Limb (tissue), 2 donors: ENCODE measurements around the gene PATJ.
"Not testable (repeated sequence)": the region's sequence is repeated elsewhere in the genome, so short reads cannot be mapped to it uniquely, and the experiment has no call there.

Source experiments
- DNase-seq, 2 donors: peaks; one replicate each; pipeline ENCODE4 v3.0.0-alpha.2; 2016; ENCODE audit errors: extremely low spot score in 2 of 2

Gene PATJ

GRCh38 chr1:62170380-62170779 lies 428.1 kb downstream of the PATJ start:
- DNase-seq, result not testable (repeated sequence)

- DNase-seq, result peak; percentile 59 to 72
These were observed 433.4 kb downstream of the PATJ start for GRCh38 chr1:62175568-62176179.

DNA sequence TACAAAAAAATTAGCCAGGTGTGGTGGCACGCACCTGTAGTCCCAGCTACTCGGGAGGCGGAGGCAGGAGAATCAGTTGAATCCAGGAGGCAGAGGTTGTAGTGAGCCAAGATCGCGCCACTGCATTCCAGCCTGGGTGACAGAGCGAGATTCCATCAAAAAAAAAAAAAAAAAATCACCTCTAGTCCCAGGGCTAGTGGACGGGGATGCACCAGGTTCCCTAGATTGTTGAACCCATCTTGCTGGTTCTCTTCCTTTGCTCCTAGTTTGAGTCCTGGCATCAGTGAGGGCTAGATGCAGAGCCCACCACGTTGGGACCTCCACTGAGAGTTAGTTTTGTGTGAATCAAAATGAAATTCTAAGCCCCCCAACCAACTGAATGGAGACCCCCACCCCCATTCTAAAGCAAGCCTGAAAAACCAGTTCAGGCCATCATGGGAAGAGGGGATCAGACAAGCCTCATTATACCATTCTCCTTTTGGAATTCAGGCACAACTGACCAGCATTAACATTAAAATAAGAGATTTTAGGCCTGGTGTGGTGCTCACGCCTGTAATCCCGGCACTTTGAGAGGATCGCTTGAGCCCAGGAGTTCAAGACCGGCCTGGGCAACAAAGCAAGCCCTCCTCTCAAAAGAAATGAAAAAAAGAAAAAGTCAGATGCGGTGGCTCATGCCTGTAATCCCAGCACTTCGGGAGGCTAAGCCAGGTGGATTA lies 434.5 kb downstream of the PATJ start:
- DNase-seq, result no peak

- no peak for DNase-seq
These were observed 435.3 kb downstream of the PATJ start for GRCh38 chr1:62177621-62178020.

- no peak for DNase-seq
These were observed 436.1 kb downstream of the PATJ start for GRCh38 chr1:62178372-62178771.

DNA sequence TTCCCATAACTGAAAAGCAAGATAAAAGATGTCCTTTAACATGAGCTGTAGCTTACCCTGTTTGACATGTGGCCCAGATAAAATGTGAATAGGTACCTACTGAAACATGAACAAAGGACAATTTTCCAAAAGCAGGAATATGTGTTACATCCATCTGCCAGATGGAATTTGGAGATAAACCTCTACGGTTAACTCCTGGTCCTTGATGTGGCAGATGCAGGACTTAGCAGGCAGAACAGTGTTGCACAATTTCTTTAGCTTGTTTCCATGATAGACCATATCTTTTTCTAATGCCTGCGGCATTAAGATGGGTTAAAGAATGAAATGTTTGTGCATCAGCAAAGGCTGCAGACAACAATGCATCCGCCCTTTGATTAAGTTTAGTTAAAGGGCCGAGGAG lies 437.8 kb downstream of the PATJ start:
- DNase-seq, result not testable (repeated sequence)

DNA sequence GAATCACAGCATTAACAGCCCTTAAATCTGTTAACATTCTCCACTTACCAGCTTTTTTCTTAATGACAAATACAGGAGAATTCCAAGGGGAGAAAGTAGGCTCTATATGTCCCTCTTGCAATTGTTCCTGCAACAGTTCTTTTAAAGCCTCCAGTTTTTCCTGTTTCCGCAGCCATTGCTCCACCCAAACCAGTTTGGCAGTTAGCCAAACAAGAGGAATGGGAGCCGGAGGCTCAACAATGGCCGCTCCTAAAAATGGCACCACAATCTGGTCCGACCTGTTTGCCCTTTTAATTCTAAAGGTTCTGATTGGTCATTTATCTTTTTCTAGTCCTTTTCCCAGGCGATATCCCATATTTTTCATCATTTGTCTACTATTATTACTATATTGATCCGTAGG lies 438.4 kb downstream of the PATJ start:
- no peak for DNase-seq

GRCh38 chr1:62181532-62181931 lies 439.3 kb downstream of the PATJ start:
- no peak for DNase-seq

DNA sequence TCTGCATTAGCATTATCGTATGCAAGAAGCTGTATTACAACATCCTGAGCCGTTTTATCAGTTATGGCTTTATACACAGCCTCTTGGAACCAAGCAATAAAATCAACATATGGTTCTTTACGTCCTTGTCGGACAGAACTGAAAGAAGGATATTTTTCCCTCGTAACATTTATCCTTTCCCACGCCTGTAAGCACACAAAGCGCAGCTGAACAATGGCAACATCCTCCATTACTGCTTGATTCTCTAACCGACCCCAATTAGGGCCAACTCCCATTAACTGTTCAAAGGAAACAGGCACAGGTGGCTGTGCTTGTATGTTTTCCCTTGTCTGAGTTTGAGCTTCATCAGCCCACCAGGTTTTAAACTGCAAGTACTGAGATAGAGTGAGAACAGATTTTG lies 439.9 kb downstream of the PATJ start:
- DNase-seq, result not testable (repeated sequence)

DNA sequence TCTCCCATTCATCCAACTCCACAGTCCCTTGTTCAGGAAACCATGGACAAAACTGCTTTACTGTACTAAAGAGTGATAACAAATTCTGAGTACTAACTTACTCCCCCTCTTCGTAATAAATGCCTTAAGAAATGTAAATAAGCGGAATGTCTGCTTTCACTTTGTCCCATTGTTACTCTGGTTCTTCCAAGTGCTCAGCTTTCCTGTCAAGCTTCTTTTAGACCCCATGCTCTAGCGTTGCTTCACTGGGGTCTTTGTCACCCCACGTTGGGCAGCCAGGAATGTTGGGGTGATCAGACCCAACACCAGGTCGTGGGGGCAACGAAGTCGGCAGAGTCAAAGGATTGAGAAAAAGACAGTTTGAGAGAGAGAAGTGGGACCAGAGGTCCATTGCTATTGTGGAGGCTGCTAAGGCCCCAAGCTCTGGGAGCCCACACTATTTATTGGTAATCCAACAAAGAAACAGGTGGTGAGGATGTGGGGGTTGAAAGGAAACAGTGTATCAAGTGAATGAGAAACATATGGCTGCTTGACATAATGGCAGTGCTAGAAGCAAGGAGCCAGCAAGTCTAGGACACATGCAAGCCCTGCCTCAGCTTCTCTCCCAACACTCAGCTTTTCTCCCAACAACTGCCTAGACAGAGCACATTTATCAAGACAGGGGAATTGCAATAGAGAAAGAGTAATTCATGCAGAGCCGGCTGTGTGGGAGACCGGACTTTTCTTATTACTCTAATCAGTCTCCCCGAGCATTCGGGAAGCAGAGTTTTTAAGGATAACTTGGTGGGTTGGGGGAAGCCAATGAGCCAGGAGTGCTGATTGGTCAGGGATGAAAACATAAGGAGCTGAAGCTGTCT lies 441.1 kb downstream of the PATJ start:
- DNase-seq, result not testable (repeated sequence)

DNA sequence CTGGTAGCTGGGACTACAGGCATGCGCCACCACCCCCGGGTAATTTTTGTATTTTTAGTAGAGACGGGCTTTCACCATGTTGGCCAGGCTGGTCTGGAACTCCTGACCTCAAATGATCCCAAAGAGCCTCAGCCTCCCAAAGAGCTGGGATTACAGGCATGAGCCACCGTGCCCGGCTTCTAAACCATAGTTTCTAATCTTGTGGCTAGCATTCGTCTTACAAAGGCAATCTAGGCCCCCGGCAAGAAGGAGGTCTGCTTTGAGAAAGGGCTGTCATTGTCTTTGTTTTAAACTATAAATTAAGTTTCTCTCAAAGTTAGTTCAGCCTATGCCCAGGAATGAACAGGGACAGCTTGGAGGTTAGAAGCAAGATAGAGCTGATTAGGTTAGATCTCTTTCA lies 442.1 kb downstream of the PATJ start:
- no peak for DNase-seq

GRCh38 chr1:62185233-62185632 lies 443.0 kb downstream of the PATJ start:
- not testable (repeated sequence) for DNase-seq

DNA sequence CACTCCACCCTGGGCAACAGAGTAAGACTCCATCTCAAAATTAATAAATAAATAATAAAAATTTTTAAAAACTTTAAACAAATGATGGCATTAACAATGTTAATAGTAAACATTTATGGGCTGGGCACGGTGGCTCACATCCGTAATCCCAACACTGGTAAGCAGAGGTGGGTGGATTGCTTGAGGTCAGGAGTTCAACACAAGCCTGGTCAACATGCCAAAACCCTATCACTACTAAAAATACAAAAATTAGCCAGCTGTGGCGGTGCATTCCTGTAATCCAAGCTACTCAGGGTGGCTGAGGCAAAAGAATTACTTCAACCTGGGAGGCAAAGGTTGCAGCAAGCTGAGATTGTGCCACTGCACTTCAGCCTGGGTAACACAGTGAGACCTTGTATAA lies 443.4 kb downstream of the PATJ start:
- DNase-seq, result no peak

- DNase-seq, result no peak
These were observed 445.3 kb downstream of the PATJ start for GRCh38 chr1:62187548-62187947.

DNA sequence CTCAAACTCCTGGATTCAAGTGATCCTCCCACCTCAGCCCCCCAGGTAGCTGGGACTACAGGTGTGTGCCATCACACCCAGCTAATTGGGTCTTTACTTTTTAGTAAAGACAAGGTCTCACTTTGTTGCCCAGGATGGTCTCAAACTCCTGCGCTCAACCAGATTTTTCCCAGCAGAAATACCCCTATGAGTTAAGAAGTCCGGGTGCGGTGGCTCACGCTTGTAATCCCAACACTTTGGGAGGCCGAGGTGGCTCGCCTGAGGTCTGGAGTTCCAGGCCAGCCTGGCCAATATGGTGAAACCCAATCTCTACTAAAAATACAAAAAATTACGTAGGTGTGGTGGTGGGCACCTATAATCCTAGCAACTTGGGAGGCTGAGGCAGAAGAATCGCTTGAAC lies 445.8 kb downstream of the PATJ start:
- no peak for DNase-seq

DNA sequence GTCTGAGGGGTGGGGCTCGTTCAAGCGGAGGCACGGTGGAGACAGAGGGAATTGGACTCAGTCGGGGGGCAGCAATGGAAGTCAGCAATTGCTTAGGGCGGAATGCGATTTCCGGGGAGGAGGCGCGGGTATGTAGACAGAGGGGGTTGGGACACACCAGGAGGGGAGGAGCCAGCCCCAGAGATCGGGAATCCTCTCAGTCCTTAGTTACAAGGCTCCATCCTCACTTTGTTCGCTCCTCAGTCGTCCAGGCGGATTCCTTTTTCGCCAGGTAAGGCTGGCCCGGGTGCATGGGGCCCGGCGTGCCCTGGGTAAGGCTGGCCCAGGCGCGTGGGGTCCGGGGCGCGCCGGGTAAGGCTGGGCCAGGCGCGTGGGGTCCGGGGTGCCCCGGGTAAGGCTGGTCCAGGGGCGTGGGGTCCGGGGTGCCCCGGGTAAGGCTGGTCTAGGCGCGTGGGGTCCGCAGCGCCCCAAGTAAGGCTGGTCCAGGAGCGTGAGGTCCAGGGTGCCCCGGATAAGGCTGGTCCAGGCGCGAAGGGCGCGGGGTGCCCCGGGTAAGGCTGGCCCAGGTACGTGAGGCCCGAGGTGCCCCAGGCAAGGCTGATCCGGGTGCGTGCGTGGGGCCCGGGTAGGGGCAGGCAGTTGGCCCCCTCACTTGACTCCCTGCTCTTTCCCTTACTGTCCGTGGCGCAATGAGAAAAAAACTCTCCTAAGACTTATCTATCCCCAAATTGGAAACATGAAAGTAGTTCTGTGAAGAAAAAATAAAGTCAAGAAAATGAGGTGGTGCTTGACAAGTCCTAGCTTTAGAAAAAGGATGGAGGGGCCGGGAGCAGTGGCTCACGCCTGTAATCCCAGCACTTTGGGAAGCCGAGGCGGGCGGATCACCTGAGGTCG lies 452.6 kb downstream of the PATJ start, which contains the start of gene L1TD1:
Gene L1TD1, plus strand, starts transcription at position 199 of the 894 bp plus-strand sequence. CDS start 11,780 bp downstream, outside the sequence.
- DNase-seq, result peak; percentile 31 to 55

DNA sequence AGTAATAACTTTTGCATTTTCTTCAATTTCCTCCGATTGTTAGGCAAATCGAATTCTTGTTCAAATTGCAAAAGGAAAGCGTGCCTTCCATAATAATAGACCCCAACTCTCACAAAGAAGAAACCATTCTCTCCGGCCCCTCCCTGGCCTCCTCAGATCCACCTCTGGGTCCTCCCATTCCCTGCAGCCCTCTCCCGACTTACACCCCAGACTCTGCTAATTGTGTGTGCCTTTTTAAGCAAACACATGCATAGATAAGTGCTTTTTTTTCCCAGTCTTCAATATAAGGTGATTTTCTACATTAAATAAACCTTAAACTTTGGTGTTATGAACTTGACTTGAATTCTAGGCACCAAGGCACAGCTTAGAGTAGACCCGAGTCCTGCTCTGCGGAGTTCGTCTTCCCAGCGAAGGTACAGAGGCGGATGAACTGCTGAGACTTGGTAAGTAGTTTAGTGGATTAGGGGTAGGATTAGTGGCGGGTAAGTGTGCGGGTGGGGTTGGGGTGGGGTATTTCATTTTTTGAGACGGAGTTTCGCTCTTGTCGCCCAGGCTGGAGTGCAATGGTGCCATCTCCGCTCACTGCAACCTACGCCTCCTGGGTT lies 453.9 kb downstream of the PATJ start:
- DNase-seq, result no peak

DNA sequence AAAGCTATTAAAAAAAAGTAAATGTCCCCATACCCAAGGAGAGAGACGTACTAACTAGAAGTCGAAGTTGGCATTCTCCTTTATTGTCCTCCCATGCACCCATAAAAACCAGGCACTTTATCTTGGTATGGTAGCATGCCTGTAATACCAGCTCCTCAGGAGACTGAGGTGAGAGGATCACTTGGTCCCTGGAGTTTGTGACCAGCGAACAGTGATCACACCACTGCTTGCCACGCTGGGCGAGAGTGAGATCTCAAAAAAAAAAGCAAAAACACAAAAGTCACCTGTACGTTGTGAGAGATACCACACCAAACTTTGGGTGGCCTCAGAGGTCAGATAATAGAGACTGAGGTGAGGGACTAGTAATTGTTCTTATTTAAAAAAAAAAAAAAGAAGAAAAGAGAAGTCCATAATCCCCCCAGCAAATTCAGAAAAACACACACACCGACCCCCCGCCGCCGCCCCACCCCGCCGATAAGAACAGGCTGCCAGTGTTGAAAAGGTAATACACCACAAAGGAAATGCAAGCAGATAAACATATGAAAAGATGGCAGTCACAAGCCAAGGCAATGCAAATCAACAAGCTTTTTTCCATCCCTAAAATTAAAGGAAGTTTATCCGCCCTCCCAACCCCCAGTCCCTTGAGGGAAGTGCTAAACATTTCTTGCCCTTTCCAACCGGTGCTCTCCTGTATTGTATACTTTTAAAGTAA lies 455.9 kb downstream of the PATJ start:
- DNase-seq, result no peak

GRCh38 chr1:62198781-62199125 lies 456.5 kb downstream of the PATJ start:
- DNase-seq, result no peak

- DNase-seq, result no peak
These were observed 464.9 kb downstream of the PATJ start for GRCh38 chr1:62207187-62207586.
